Left renal cortex interstitium (tissue), 4 donors: ENCODE measurements around the gene HPF1. TPM values are rescaled to one million over a fixed set of nuclear protein-coding genes. Genes with fewer than 3 reads are reported as not detected.
"Not testable (repeated sequence)": the region's sequence is repeated elsewhere in the genome, so short reads cannot be mapped to it uniquely, and the experiment has no call there.

Experiments
- DNase-seq, 4 donors: peaks; one replicate each; pipeline ENCODE4 v3.0.0-alpha.2; 2013; ENCODE audit warnings: low read depth in 4 of 4, low spot score in 2 of 4, missing footprints in 1 of 4
- polyA plus RNA-seq, 4 donors: library from polyadenylated mRNA; unstranded; fragments of 120-200 nt; gene quantifications; one replicate each; pipeline ENCODE4 v1.2.1, GENCODE V29; 2013; ENCODE audit not compliant: insufficient read length in 4 of 4

The HPF1 gene
- polyA plus RNA-seq, 4 donors: 39.4 to 50.7 (median 45.3) TPM

DNA sequence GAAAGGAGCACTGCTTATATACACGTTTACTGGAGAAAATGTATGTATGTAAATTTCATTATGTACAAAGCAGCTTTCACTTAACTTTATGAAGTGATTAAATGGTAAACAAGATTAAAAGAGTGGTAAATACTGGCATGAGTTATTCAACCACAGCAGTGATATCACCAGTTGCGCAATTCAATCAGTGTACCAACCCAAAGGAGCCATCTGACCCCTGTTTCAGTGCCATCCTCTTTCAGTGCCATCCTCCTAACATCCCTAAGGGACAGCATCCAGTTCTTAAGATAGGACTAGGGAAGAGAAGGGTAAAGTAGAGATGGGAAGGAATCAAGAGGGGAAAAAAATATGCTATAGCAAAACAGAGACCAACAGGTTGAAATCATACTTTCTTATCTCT is 16.2 kb downstream of the HPF1 start:
- DNase-seq: no peak

DNA sequence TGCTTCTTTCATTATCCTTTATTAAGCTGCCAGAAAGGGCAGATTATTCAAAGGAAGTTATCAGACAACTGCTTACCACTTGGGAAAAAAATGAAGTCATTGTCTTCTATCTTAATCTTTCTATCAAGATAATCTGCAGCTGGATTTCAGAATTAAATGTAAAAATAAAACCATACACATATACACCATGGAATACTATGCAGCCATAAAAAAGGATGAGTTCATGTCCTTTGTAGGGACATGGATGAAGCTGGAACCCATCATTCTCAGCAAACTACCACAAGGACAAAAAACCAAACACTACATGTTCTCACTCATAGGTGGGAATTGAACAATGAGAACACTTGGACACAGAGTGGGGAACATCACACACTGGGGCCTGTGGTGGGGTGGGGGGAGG is 19.1 kb downstream of the HPF1 start:
- not testable (repeated sequence) for DNase-seq

DNA sequence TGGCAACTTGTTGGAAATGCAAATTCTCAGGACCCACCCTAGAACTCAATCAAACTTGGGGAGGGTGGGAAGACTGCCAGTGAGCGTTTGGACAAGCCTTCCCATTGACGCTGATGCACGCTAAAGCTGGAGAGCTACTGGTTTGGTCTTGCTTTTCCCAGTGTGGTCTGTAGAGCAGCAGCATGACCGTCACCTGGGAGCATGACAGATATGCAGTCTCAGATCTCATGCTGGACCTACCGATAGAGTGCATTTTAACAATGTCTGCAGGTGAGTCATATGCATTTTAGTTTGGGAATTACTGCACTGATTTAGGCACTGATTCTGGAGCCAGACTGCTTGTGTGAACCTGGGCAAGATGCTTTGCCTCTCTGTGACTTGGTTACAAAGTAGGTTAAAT is 27.2 kb downstream of the HPF1 start:
- no peak for DNase-seq

DNA sequence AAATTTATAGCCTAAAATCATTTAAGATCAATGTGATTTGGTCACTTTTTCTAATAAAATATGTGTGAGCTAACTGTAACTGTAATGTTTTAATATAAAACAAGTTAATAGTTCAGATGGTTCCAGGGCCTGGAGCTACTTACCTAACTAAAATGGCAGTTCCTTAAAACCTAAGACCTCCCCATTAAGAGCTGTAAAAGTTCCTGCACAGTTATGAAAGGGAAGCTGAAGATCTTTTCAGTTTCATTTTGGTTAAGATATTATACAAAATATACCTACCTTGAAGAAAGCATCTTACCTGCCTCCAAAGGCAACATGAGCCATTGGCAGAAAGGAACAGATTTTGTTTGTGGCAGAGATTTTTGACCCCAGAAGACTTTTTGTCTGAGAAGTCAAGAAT is 30.1 kb downstream of the HPF1 start:
- no peak for DNase-seq

DNA sequence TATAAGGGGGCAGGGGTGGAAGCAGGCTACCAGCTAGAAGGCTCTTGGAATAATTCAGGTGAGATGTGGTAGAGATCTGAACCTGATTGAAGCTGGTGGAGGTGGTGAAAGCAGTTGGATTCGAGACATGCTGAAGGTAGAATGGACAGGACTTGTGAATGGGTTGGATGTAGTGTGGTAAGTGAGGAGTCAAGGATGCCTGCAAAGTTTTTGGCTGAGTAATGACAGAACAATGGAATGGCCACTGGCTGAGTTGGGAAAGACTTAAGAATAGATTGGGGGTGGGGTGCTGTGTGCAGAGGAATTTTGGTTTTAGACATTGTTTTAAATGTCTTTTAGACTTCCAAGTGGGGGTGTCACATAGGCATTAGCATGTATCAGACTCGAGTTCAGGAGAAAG is 33.5 kb downstream of the HPF1 start:
- DNase-seq: no peak

DNA sequence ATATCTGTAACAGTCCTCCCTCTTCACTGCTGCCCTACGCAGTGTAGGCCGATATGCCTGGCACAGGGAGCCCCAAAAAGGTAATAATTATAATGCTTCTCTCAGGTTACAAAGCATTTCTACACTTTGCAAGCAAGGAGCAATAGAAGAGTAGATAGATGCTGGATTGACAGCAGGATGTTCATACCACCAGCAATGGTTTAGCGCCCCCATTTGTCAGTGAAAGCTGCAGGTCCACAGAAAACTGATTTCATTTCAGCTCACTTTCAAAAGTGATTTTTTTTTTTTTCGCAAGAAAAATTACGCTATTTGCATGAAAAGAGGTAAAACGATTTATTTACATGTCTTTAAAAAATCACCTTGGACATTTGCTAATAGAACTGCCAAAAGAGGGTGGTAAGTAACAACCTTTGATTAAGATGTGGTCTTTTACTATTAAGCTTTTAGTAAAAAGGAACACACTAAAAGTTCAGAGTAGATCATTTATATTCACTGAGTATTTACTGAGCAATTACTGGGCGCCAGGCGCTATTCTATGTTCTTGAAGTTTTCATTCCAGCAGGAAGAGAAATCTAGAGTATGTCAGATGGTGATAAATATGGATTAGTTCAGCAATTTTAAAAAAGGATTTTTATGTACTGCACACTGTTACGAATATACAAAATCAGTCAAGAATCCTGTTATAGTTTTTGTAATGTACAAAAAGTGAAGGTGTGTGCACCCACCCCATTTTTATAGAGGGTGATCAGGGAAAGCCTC is 34.4 kb downstream of the HPF1 start:
- no peak for DNase-seq

DNA sequence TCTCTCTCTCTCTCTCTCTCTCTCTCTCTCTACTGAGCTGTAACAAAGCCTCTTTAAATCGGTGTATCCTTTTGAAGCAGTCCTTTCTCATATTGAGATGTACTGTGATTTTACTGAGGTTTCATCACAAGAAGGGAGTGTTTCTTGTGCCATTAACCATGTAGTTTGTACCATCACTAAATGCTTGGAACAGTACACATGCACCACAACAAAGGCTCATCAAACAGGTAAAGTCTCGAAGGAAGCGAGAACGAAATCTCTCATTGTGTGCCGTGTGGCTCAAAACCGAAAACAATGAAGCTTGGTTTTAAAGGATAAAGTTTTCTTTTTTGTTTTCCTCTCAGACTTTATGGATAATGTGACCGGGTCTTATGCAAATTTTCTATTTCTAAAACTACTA is 37.2 kb downstream of the HPF1 start:
- no peak for DNase-seq

DNA sequence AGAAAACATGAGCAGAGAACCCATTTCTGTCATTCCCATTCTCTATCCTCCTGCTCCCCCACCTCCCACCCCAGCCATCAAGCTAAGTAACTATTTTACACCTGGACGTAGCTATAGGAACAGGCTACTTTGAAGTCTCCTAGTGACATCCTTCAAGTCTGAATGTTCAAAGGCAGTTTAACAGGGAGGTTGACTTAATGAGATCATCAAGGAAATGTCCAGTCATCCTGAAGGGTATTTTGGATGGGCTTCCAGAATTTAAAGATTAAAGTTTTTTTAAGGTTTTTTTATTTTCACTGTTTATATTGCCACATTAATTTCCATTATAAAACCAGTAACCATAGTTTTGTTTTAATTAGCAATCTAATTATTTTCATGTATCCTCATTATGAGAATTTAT is 41.1 kb downstream of the HPF1 start:
- DNase-seq: no peak

DNA sequence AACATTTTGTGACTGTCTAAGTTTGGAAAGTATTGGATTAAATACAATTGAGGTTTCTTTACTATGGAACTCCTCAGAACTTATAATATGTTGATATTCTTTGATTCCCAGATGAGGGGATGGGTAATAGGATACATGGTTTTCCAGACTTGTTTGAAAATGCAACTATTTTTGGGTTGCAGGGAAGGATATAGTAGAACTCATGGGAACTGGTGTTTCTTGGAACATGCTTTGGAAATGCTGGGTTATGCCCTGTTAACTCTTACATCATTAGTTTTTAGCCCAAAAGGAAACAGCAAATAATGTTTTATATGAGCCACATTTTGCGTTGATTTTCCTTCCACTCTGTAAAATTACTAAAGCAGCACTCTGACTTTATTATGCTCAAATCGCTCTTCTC is 41.9 kb downstream of the HPF1 start:
- no peak for DNase-seq

DNA sequence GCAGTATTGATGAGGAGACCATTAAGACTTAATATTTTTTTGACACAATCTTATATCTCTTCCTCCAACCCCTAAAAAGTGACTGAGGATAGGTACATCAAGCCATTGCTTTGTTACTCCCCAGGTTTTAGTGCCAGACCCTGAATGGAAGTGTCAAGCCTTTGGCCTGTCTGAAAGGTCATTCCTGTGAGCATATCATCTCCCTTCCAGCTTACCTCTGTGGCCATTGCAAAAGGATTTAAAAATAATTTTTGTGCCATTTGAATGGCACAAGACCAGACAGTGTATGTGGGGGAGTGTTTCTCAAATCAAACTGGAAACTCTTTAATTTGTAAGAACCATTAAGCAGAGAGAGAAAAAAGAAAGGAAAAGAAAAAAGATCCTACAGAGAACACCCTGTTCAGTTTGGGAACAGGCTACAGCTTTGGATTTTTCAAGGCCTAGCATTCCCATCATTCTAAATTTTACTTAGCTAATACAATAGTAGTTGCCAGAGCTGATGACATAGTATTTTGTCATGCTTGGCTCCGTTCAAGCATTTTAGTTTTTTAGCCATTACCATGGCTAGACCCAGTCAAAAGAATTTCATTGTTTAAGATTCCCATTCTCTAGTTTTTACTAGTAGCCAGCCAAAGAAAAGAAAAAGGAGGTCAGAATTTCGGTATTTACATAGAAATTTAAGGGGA is 49.6 kb downstream of the HPF1 start:
- no peak for DNase-seq

DNA sequence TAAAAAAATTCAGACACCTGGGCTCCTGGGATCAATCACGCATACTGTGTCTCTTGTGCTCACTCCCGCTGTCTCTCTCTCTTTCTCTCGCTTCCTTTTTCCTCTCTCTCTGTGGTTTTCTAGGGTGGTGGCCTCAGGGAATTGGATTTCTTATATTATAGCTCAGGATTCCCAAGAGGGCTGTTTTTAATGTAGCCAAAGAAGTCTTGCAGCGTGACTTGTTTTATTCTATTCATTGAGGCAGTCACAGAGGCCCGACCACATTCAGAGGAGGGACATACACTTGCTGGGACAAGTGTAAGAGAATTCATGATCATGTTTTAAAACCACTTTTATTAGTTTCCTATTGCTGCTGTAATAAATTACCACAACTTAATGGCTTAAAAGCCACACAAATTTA is 59.4 kb downstream of the HPF1 start:
- DNase-seq: no peak

DNA sequence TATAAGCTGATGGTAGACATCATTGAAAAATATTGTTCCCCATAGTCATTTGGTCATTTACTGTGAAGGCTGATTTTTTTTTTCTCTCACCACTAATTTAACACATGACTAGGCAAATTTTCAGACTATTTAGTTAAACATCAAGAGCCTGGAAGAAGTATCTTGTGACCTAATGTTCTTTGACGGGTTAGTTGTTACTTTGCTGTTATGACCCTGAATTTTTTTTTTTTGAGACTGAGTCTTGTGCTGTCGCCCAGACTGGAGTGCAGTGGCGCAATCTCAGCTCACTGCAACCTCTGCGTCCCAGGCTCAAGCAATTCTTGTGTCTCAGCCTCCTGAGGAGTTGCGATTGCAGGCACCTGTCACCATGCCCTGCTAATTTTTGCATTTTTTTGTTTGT is 67.0 kb downstream of the HPF1 start:
- DNase-seq: no peak

DNA sequence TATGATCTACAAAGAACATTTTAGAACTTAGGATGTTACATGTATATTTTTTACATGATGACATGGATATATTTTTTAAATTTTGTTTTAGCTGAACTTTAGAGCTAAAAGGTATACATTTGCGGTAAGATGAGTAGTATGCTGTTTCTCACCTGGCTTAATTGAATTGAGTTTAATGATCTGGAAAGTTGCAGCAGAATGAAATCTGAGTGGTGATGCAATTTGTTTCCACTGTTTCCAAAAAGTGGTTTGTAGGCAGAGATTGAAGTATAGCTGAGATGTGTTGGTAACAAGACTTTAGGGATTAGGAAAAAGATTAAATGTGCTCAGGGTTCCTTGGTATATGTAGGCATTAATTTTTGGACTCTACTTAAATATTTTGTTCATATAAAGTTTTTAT is 68.1 kb downstream of the HPF1 start:
- DNase-seq: no peak

DNA sequence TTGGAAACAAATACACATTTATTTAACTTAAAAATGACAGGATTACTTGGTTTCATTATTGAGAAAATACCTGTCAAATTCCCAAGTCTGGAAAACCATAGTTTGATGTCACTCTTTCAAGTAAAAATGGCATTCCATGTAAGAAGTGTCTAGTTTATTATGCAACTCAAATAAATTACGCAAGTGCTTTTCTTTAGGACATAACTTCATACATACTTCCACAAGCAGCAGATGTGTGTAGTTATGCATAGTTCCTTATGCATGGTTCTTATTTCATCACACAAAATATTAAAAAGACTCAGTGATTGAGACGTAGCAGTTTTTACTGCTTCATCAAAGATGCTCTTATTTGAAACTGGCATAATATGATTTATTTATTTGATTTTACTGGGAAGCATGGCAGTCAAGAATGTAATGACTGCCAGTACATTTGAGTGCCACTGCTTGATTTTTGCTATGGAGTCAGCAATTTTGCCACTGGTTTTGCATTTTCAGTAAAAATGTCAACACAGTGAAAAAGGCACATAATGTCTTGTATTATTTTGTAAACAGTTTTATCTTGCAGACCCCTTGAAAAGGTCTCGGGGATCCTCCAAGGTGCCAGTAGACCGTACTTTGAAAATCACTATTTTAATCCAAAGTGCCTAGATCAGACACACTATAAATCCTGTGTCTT is 75.2 kb downstream of the HPF1 start:
- no peak for DNase-seq

Other genes starting within 250 kb of the HPF1 start
- 10 to 100 TPM; 18.0 to 25.7 (median 23.0) TPM for gene NEK1, start 145.4 kb downstream of the HPF1 start, polyA plus RNA-seq
- gene CLCN3, start 137.4 kb downstream of the HPF1 start, polyA plus RNA-seq: 10 to 100 TPM; 50.4 to 69.9 (median 60.6) TPM